ENCODE measurements around the gene RAD51B.
A peak's percentile ranks its signal among the peaks of the same experiment; 100 is the strongest.

Gene RAD51B

DNA sequence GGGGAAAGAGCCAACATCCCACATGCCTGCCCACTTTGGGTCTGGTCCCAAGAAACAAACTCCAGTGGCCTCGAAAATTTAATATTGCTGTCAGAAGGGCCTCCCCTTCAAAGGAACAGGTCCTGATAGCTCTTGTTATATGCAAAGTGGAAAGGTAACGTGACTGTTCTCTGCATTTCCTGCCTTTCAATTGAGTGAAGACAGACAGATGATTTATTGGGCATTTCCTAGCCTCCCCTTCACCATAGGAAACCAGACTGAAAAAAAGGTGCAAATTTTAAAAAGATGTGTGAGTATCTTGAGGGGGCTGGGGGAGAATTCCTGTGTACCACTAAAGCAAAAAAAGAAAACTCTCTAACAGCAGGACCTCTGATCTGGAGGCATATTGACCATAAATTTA is 738.1 kb downstream of the RAD51B start:
- DNase-seq (ENCODE audit: low spot score) (no peak), ATAC-seq (ENCODE audit: low read depth) (no peak)
- TF ChIP-seq, protein P1, sequence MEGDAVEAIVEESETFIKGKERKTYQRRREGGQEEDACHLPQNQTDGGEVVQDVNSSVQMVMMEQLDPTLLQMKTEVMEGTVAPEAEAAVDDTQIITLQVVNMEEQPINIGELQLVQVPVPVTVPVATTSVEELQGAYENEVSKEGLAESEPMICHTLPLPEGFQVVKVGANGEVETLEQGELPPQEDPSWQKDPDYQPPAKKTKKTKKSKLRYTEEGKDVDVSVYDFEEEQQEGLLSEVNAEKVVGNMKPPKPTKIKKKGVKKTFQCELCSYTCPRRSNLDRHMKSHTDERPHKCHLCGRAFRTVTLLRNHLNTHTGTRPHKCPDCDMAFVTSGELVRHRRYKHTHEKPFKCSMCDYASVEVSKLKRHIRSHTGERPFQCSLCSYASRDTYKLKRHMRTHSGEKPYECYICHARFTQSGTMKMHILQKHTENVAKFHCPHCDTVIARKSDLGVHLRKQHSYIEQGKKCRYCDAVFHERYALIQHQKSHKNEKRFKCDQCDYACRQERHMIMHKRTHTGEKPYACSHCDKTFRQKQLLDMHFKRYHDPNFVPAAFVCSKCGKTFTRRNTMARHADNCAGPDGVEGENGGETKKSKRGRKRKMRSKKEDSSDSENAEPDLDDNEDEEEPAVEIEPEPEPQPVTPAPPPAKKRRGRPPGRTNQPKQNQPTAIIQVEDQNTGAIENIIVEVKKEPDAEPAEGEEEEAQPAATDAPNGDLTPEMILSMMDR (IDR thresholded peaks at IDR 0.05; ENCODE audit: poor library complexity, severe bottlenecking) = no peak
- H3K4me1 ChIP-seq (ENCODE audit: insufficient read depth, poor library complexity, severe bottlenecking) = peaks cover 18% of the 10 kb centered on the region
- H3K4me3 ChIP-seq (ENCODE audit: severe bottlenecking) = no peak overlapping the region
- H3K27me3 ChIP-seq (ENCODE audit: insufficient read depth, poor library complexity, severe bottlenecking) = no peaks in the 10 kb centered on the region
- H3K36me3 ChIP-seq (ENCODE audit: low read depth) = no peaks in the 10 kb centered on the region
- H3K27ac ChIP-seq (ENCODE audit: poor library complexity, severe bottlenecking) = peak overlapping the region; percentile 100
- no peaks in the 10 kb centered on the region for H3K9me3 ChIP-seq (ENCODE audit: severe bottlenecking)

DNA sequence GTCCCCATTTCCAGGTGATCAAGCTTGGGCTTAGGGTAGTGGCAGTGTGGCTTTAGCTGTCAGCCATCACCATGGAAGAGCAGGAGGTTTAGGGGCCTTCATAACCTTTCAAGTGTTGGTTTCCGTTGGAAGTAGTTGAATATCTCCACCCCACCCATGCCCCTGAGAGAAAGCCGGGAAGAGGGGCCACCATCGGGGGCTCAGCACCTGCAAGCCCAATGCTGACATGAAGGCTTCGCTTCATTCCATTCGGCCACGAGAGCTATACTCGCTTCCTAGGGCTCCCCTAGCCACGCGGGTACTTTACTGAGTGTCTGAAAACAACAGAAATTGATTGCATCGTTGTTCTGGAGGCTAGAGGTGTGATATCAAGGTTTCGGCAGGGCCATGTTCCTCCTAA is 738.5 kb downstream of the RAD51B start:
- H3K27ac ChIP-seq (ENCODE audit: poor library complexity, severe bottlenecking) = no peak overlapping the region
- no peaks in the 10 kb centered on the region for H3K9me3 ChIP-seq (ENCODE audit: severe bottlenecking)
- TF ChIP-seq, protein P1 (IDR thresholded peaks at IDR 0.05; ENCODE audit: poor library complexity, severe bottlenecking) = no peak
- no peaks in the 10 kb centered on the region for H3K36me3 ChIP-seq (ENCODE audit: low read depth)
- H3K4me3 ChIP-seq (ENCODE audit: severe bottlenecking) = no peak overlapping the region
- H3K27me3 ChIP-seq (ENCODE audit: insufficient read depth, poor library complexity, severe bottlenecking) = no peaks in the 10 kb centered on the region
- no peak for ATAC-seq (ENCODE audit: low read depth)
- no peak for DNase-seq (ENCODE audit: low spot score)
- peaks cover 13% of the 10 kb centered on the region for H3K4me1 ChIP-seq (ENCODE audit: insufficient read depth, poor library complexity, severe bottlenecking)

DNA sequence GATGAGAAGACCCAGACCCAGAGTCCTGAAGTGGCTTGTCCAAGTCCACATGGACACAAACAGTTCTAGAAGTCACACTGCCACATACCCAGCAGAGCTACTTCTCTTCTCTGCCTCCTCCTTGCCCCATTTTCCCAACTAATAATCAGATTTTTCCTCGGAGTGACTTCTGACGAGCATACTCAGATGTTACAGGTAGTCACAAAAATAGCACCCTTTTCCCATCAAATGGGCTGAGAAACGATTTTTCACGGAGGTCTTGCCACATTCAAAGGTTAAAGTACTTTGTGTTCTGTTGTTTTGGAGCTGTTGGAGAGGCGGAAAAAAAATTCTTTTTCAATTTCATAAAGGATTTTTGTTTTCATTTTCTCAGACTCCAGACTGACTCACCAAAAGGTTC is 740.4 kb downstream of the RAD51B start:
- H3K4me1 ChIP-seq (ENCODE audit: insufficient read depth, poor library complexity, severe bottlenecking) = peaks cover 6% of the 10 kb centered on the region
- TF ChIP-seq, protein P1 (IDR thresholded peaks at IDR 0.05; ENCODE audit: poor library complexity, severe bottlenecking) = no peak
- no peak for ATAC-seq (ENCODE audit: low read depth)
- no peaks in the 10 kb centered on the region for H3K9me3 ChIP-seq (ENCODE audit: severe bottlenecking)
- H3K36me3 ChIP-seq (ENCODE audit: low read depth) = no peaks in the 10 kb centered on the region
- H3K4me3 ChIP-seq (ENCODE audit: severe bottlenecking) = no peak overlapping the region
- DNase-seq (ENCODE audit: low spot score) = no peak
- H3K27me3 ChIP-seq (ENCODE audit: insufficient read depth, poor library complexity, severe bottlenecking) = no peaks in the 10 kb centered on the region
- no peak overlapping the region for H3K27ac ChIP-seq (ENCODE audit: poor library complexity, severe bottlenecking)

DNA sequence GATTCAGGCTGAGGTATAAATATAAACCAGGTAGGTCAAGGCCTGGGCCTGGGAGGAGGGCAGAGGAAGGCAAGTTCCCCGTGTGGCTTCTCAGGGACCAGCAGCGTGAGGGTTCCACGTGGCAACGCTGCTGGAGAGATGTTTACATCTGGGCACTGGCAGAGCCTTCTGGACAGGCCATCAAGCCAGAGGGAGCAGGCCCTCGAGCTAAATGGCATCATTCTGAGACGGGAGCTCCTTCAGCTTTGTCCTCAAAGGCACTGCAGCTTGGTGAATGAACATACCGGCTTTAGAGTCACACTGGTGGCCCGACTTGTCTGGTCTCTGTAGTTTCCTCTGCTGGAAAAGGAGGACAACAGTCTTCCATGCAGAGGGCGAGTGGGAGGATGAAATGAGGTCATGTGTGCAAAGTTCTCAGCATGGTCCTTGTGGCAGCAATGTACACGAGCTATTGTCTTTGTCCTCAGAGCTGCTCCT is 742.0 kb downstream of the RAD51B start:
- Histone ChIP-seq H3K27ac (ENCODE audit: poor library complexity, severe bottlenecking) (no peak overlapping the region), H3K9me3 (ENCODE audit: severe bottlenecking) (no peaks in the 10 kb centered on the region), H3K4me3 (ENCODE audit: severe bottlenecking) (no peak overlapping the region), H3K27me3 (ENCODE audit: insufficient read depth, poor library complexity, severe bottlenecking) (no peaks in the 10 kb centered on the region), H3K4me1 (ENCODE audit: insufficient read depth, poor library complexity, severe bottlenecking) (no peaks in the 10 kb centered on the region), H3K36me3 (ENCODE audit: low read depth) (no peaks in the 10 kb centered on the region)
- TF ChIP-seq, protein P1 (IDR thresholded peaks at IDR 0.05; ENCODE audit: poor library complexity, severe bottlenecking) = no peak
- ATAC-seq (ENCODE audit: low read depth) (no peak), DNase-seq (ENCODE audit: low spot score) (no peak)

DNA sequence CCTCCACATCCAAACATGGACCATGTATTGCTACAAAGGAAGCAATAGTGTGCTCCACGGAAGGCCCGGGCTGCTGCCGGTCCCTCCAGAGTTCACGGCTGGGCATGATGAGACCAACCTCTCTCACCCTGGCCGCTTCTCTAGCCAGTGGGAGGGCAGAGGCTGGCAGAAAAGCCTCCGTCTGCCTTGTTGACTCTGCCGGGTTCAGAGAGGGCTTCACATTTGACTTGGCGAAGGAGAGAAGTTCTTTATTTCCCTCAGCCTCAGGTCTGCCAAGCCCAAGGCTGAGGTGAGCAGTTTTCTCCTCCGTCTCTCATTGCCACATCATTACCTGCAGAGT is 743.3 kb downstream of the RAD51B start:
- Histone ChIP-seq H3K36me3 (ENCODE audit: low read depth) (no peaks in the 10 kb centered on the region), H3K4me3 (ENCODE audit: severe bottlenecking) (no peak overlapping the region), H3K9me3 (ENCODE audit: severe bottlenecking) (no peaks in the 10 kb centered on the region), H3K4me1 (ENCODE audit: insufficient read depth, poor library complexity, severe bottlenecking) (no peaks in the 10 kb centered on the region), H3K27me3 (ENCODE audit: insufficient read depth, poor library complexity, severe bottlenecking) (no peaks in the 10 kb centered on the region), H3K27ac (ENCODE audit: poor library complexity, severe bottlenecking) (peak overlapping the region; percentile 3)
- DNase-seq (ENCODE audit: low spot score) (no peak), ATAC-seq (ENCODE audit: low read depth) (no peak; the same call in 2 of the 3 replicates)
- TF ChIP-seq, protein P1 (IDR thresholded peaks at IDR 0.05; ENCODE audit: poor library complexity, severe bottlenecking) = no peak

All from RWPE2 (cell line).